NCI-H446 (cell line): ENCODE results near the gene RBM46.
A peak's percentile ranks its signal among the peaks of the same experiment; 100 is the strongest.

ENCODE experiments used
- DNase-seq, 2 experiments: peaks; one replicate each; lab custom pipeline; 2025; lab: John Stamatoyannopoulos, UW

The RBM46 gene, protein sequence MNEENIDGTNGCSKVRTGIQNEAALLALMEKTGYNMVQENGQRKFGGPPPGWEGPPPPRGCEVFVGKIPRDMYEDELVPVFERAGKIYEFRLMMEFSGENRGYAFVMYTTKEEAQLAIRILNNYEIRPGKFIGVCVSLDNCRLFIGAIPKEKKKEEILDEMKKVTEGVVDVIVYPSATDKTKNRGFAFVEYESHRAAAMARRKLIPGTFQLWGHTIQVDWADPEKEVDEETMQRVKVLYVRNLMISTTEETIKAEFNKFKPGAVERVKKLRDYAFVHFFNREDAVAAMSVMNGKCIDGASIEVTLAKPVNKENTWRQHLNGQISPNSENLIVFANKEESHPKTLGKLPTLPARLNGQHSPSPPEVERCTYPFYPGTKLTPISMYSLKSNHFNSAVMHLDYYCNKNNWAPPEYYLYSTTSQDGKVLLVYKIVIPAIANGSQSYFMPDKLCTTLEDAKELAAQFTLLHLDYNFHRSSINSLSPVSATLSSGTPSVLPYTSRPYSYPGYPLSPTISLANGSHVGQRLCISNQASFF

GRCh38 chr4:154781126-154781982, at the start of gene RBM46:
RBM46 (plus strand) TSS chr4:154781272; CDS start chr4:154796753, 15,481 bp downstream.
- DNase-seq, result no peak

DNA sequence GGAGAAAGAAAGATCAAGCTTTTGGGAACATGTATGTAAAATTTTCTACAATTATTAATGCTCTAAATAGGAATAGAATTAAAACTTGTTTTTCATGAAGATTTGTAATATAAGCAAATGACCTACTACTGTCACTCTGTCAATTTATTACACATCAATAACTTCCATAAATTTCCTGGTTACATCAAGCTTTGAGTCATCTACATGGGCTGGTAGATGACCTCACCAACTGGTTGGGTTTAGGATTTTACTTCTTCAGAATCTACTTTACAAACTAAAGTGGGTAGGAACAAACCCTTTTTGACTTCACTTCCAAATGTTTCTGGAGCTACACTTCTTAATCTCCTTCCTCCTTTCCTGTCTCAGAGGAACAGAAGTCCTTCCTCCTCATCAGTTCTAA, 49.3 kb upstream of the RBM46 start:
- no peak for DNase-seq

- no peak for DNase-seq
Measured at GRCh38 chr4:154732669-154733068, 48.4 kb upstream of the RBM46 start.

- DNase-seq, result no peak
Measured at GRCh38 chr4:154736770-154737169, 44.3 kb upstream of the RBM46 start.

DNA sequence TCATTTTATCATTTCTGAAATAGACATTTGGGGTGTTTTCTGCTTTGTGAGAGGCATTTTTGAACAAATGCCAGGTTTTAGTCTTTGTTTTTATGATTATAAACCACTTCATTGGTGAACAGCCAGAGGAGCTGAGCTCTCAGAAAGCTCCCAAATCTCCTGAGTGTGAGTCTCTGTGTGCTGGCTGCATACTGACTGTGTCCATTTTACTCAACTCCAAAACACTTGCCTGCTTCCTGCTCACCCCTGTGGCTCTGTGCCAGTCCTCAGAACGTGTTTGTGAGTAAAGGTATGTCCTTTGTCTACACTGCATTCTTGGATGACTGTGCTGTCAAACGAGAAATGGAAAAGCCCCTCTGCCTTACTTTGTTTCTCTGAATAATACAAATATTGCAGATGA, 42.6 kb upstream of the RBM46 start:
- no peak for DNase-seq

DNA sequence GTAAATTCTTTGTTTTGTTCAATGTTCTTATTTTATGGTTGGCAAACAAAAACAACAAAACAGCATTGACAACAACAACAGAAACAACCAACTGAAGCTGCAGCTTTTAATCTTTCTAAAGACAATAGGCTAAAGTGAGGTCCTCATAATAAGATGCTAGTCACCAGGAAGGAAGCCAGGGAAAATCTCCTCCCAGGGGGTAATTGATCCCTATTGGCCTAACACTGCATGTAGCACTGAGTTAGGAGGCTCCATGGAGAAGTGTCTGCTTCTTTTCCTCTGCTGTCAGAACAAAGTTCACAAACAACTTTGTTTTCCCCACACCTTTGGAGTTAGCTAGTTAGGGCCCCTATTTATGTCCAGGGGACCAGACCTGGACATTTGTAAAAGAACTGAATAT, 42.0 kb upstream of the RBM46 start:
- no peak for DNase-seq

- DNase-seq, result no peak
Measured at GRCh38 chr4:154740462-154740861, 40.6 kb upstream of the RBM46 start.

DNA sequence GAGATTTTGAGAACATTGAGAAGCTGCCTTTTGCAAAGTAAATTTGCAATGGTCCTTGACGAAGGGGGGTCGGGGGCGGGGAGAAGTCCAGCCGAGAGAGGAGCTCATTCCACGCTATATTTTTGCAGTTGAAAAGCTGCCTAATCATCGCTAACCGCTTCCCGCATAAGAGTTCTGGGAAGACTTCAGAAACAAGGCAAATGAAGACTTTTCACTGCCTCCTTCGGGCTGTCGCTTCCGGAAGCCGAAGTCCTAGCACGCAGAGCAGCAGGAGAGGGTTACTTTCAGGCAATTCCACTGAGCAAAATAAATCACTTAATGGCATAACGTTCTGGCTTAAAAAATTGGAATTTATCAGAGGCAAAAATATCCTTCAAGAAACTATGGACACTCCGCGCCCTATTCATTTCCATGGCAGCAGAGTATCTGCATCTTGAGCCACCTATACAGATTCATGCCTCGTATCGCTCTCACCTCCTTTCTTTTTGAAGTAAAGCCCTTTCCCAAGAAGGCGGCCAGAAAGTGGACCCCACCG, 39.9 kb upstream of the RBM46 start:
- DNase-seq, result no peak

GRCh38 chr4:154741922-154742850, 38.9 kb upstream of the RBM46 start:
- no peak for DNase-seq

DNA sequence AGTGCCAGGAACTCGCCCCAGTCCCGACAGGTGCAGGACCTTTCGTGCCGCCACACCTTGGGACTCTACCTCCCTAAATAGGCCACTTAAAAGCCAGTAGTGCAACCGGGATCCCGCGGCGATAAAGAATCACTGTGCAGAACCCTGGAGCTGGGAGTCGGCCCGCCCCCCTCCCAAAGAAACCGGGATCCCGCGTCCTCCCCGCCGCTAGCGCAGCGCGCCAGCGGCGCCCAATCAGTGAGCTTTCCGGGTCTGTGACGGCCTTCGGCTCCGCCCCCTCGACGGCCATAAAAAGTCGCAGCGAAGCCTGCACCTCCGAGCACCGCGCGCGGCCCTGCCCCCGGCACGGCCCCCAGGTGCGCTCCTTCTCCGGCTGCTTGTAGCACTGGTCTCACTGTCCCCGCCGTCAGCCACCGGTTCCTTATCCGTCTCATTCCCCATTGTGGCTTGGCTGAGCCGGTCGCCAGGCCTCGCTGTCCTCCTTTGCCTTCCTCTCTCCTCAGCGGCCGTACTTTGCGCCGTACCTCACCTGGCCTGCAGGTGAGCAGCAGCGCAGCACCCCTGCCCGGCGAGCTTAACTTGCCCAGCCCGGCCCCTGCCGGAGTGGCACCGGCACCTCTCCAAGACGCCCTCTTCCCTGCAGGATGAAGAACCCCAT, 37.3 kb upstream of the RBM46 start, which contains the start of gene LRAT:
TSS of gene LRAT (plus strand) at position 318 of the 658 bp plus-strand sequence. CDS start at position 645, 327 bp downstream.
- DNase-seq, result no peak

DNA sequence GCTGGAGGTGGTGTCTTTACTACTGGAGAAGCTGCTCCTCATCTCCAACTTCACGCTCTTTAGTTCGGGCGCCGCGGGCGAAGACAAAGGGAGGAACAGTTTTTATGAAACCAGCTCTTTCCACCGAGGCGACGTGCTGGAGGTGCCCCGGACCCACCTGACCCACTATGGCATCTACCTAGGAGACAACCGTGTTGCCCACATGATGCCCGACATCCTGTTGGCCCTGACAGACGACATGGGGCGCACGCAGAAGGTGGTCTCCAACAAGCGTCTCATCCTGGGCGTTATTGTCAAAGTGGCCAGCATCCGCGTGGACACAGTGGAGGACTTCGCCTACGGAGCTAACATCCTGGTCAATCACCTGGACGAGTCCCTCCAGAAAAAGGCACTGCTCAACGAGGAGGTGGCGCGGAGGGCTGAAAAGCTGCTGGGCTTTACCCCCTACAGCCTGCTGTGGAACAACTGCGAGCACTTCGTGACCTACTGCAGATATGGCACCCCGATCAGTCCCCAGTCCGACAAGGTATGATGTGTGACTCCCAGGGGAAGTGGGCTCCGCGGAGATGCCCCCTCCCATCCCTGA, 36.6 kb upstream of the RBM46 start:
- DNase-seq, result no peak

DNA sequence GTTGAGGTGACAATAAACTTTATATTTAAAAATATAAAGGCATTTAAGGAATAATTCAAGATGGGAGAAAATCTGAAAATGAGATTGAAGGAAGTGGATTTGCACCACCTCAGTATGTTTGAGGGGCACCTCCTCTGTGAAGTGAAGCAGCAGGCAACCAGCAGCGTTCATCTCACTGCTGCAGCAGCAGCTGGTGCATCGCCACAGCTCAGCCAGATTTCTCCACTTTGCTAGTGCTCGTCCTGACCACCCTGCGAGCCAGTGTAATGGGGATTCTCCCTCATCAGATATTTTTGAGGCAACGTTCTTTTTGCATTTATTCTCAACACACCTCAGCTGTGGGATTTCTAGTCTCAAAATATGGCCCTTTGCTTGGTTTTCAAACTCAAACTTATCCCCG, 23.4 kb upstream of the RBM46 start:
- DNase-seq, result no peak

DNA sequence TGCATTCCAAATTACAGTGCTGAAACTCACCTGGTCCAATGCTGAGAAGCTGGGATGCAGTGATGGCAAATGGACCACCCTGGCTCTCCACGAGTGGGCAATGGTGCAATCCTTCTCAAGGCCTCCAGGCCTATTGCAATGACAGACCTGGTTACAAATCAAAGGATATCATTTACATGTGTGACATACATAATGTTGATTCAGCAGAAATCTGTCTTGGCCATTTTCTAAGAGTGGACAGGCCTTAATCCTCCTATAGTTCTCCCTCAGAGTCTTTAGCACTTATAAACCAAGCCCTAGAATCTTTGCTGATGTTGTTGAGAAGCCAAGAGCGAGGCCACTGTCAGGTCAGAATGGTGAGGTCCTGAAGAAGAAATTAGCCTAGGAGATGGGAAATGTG, 20.2 kb upstream of the RBM46 start:
- DNase-seq, result no peak

- DNase-seq, result no peak
Measured at GRCh38 chr4:154778264-154778663, 2.8 kb upstream of the RBM46 start.

GRCh38 chr4:154779362-154779947, 1.6 kb upstream of the RBM46 start:
- DNase-seq, result peak in 1 of 2 experiments; percentile 17

GRCh38 chr4:154781983-154782293, 866 bp downstream of the RBM46 start:
- no peak for DNase-seq

DNA sequence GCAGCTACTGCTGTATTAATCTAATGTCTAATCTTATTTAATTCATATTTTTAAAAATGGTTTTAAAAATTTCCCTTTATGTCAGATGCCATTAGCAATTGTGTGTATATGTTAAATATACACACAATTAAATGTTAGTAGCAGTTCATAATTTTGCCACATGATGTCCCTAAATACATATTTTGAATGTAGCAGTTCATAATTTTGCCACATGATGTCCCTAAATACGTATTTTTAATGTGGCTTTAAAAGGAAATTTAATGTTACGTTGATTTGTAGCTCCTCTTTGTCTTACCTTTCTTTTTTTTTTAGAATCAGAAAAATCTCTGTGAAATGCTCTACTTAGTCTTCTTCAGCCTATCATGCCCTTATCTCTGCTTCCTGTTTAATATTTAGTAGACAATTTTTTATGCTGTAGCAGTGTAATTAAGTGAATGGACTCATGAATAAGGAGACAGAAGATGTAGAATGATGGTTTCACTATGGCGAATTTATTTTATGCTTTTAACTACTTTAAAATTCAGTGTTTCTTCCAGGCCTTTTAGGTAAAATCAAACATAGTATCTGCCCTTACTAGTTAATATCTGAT, 26.1 kb downstream of the RBM46 start:
- DNase-seq, result peak; percentile 9 to 31

- DNase-seq, result no peak
Measured at GRCh38 chr4:154818230-154818629, 37.2 kb downstream of the RBM46 start.

GRCh38 chr4:154822775-154823174, 41.7 kb downstream of the RBM46 start:
- DNase-seq, result no peak

DNA sequence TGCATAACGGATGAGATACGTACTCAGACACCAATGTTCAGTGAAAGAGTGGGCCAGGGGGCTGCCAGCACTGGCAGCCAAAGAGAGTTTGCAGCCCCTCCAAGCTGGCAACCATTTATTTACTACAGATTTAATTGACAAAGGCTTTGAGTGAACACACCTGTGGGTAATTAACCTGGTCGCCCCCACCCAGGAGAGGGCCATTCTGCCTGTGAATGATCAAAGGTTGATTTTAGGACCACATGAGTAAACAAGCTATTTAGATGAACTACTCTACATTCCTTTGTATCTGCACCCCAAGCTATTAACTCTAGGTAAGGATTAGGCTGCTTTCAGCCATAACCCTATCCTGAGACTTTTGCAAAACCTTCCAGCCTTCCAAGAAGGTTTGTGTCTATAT, 55.0 kb downstream of the RBM46 start:
- no peak for DNase-seq
